ENCODE data around the gene MPG. TPM values are rescaled to one million over a fixed set of nuclear protein-coding genes. Genes with fewer than 3 reads are reported as not detected.
A peak's percentile ranks its signal among the peaks of the same experiment; 100 is the strongest.

The MPG gene
- total RNA-seq, 2 donors from 2014 or later = 31.5 to 36.4 TPM

- no peak for DNase-seq
- ATAC-seq = no peak
- intact Hi-C loops (cut with DNase I, micrococcal nuclease) = no loop called here
Observed at GRCh38 chr16:63466-63865, 14.6 kb upstream of the MPG start.

GRCh38 chr16:63998-64913 lies 13.8 kb upstream of the MPG start:
- no peak for DNase-seq
- intact Hi-C loops (cut with DNase I, micrococcal nuclease) = loop anchor here in 1 of 2 donors (2.0 kb wide), 1 partner anchor 33 kb away; no protein-coding TSS in a partner anchor

GRCh38 chr16:64914-65255 lies 13.1 kb upstream of the MPG start:
- ATAC-seq (no peak), DNase-seq (no peak)
- intact Hi-C loops (cut with DNase I, micrococcal nuclease) = loop anchor here in 1 of 2 donors (2.0 kb wide), 1 partner anchor 32 kb away; no protein-coding TSS in a partner anchor

More at GRCh38 chr16:63998-64913, 13.8 kb upstream of the MPG start:
- ATAC-seq = no peak

- intact Hi-C loops (cut with DNase I, micrococcal nuclease) = loop anchor here in 1 of 2 donors (2.0 kb wide), 1 partner anchor 31 kb away; no protein-coding TSS in a partner anchor
- ATAC-seq (peak; percentile 89), DNase-seq (peak; percentile 68 to 90)
Observed at GRCh38 chr16:65745-66144, 12.3 kb upstream of the MPG start.

- intact Hi-C loops (cut with DNase I, micrococcal nuclease) = no loop called here
- DNase-seq (no peak), ATAC-seq (no peak)
Observed at GRCh38 chr16:66309-67182, 11.5 kb upstream of the MPG start.

GRCh38 chr16:67183-67791 lies 10.7 kb upstream of the MPG start:
- intact Hi-C loops (cut with DNase I, micrococcal nuclease) = no loop called here
- DNase-seq (no peak), ATAC-seq (no peak)

GRCh38 chr16:67884-68789 lies 9.9 kb upstream of the MPG start:
- intact Hi-C loops (cut with DNase I, micrococcal nuclease) = no loop called here
- ATAC-seq (no peak), DNase-seq (no peak)

- intact Hi-C loops (cut with DNase I, micrococcal nuclease) = no loop called here
- ATAC-seq (no peak), DNase-seq (no peak)
Observed at GRCh38 chr16:69181-69580, 8.8 kb upstream of the MPG start.

- intact Hi-C loops (cut with DNase I, micrococcal nuclease) = no loop called here
Observed at GRCh38 chr16:71210-71539, 6.8 kb upstream of the MPG start.

GRCh38 chr16:71540-72401 lies 6.3 kb upstream of the MPG start:
- ATAC-seq (peak; percentile 60), DNase-seq (peak; percentile 76 to 90)
- intact Hi-C loops (cut with DNase I, micrococcal nuclease) = no loop called here

More at GRCh38 chr16:71210-71539, 6.8 kb upstream of the MPG start:
- DNase-seq = no peak
- ATAC-seq = no peak

- intact Hi-C loops (cut with DNase I, micrococcal nuclease) = no loop called here
- peak; percentile 78 for ATAC-seq
- peak; percentile 61 to 73 for DNase-seq
Observed at GRCh38 chr16:72561-73548, 5.2 kb upstream of the MPG start, which contains the start of gene RHBDF1. Gene RHBDF1, minus strand, starts transcription at chr16:72631. Its CDS starts 7,616 bp downstream, at chr16:65015.

- no peak for ATAC-seq
Observed at GRCh38 chr16:74051-74746, 3.8 kb upstream of the MPG start.

GRCh38 chr16:74747-75334 lies 3.2 kb upstream of the MPG start:
- intact Hi-C loops (cut with DNase I, micrococcal nuclease) = no loop called here
- ATAC-seq = no peak
- no peak for DNase-seq

More at GRCh38 chr16:74051-74746, 3.8 kb upstream of the MPG start:
- intact Hi-C loops (cut with DNase I, micrococcal nuclease) = no loop called here
- no peak for DNase-seq

GRCh38 chr16:75580-76501 lies 2.2 kb upstream of the MPG start:
- intact Hi-C loops (cut with DNase I, micrococcal nuclease) = no loop called here
- peak; percentile 58 to 68 for DNase-seq
- ATAC-seq = no peak
